HG03097 (cell line): ENCODE results near the gene DOCK4.
"Not testable (repeated sequence)": the region's sequence is repeated elsewhere in the genome, so short reads cannot be mapped to it uniquely, and the experiment has no call there.

Experiments
- ATAC-seq: cut with Tn5 transposase; IDR thresholded peaks from one replicate; pipeline ENCODE4 v1.9.1; 2021; ENCODE audit not compliant: unreplicated experiment, low FRiP score

Gene DOCK4

DNA sequence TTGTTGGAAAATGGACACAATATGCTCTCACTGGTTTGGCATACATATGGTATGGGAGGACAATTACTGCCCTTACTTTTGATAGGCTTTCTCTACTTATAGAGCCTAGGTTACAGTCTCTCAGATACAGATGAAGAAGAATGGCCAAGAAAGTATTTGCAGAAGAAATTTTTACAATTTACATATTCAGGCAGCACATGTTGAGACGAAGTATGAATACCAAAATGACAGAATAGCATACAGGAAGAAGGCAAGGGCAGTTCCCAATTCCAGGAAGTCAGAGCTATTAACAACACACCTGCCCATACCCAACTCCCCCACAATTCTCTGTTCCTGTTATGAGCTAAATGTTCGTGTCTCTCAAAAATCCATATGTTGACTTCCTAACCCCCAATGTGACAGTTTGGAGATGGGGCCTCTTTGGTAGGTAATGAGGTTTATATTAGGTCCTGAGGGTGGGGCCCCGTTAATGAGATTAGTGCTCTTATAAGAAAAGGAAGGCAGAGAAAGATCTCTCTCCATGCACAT is 67.8 kb downstream of the DOCK4 start:
- ATAC-seq = no peak

DNA sequence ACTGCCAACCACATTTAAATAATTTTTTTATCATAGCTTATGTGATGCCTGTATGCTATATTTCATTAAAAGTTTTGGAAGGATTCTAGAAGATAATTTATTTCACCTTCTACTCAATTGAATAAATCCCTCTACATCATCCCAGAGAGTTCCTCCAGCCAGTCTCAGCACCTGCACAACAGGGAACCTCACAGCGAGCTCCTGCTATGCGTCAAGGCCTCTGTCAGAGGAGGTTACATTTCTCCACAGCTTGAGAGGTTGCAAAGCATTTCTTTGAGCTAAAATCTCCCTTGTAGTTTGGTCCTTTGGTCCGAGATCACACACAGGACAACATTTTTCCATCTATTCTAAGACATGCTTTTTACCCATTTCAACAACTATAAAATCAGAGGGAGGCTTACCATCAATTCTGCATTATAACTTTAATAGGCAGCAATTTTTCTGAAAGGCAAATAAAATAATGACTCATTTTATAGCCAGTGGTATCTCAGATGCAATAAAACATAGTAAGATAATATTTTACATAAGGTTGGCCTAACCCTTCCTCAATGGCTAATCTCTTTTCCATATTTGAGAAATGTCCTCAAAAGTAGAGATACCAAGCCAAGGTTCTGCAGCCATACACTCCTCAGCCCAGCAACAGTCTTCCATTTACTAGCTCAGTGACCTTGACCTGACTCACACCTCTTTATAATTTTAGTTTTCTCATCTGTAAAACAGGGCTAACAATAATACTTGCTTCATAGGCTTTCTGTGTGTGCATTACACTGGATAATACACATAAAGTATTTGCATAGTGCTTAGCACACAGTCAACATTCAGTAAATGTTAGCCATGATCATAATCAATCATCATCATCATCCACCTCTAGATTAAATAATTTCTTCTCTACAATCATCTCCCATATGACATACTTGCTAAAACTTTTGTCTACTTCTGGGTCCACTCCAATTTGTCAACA is 68.8 kb downstream of the DOCK4 start:
- ATAC-seq = no peak

DNA sequence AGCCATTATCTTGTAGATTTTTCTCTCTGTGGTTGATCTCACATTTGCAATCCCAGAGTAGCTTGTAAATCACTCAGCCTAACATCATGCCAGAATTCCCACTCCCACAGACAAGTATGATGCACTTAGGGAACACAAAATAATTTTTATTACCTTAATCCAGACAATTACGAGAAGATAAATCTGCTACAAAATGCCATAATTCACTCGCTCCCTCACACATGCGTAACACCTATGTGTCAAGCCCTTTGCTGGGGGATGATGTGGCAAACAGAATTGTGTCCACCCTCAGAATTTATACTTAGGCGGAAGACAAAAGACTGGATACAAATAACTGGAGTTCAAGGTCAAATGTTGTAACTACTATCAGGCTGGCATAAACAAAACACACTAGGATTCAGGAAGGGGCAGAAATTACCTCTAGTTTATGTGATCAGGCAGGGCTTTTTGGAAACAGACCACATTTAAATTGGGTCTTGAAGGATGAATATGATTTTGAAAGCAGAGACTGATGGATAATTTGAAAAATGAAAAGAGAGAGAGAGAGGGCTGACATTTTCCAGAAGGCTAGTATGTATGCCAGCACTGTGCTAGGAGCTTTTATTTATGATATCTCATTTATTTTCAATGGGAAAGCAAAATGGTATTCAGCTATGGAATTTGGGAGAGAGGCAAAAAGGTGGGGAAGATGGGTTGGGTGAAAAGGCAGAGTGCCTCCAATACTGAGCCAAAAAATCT is 69.8 kb downstream of the DOCK4 start:
- ATAC-seq = no peak

DNA sequence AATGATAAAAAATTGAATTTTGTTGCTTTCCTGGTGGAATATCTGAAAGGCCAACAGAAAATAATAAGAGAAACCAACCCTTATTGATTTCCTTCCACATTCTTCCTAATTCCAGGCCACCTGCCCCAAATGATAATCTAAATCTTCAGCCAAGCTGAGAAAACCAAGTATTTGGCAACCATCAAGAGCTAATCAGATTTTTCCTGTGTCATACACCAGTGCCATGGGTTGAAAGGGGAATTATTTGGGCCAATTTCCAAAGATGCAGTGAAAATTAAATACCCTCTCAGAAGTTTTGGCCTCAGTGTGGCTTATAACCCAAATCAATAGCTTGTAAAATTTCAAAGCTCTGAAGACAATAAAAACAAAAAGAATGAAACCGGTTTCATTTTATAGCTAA is 70.4 kb downstream of the DOCK4 start:
- ATAC-seq = no peak

DNA sequence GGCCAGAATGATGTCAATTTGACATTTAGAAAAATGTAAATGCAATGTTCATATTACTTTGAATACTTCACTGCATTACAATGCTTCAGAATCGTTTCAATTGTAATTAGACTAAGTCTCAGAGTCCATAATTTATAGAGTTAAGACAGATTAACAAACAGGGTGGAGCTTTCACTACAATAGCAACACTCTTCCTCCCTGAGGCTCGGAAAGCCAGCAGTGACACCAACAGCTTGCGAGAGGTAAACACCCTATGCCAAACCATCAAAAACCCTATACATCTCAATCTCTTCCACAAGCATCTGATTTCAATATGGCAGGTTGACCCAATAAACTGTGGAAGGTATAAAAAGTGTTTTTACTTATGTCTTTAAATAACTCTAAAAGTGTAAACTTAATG is 72.2 kb downstream of the DOCK4 start:
- no peak for ATAC-seq

DNA sequence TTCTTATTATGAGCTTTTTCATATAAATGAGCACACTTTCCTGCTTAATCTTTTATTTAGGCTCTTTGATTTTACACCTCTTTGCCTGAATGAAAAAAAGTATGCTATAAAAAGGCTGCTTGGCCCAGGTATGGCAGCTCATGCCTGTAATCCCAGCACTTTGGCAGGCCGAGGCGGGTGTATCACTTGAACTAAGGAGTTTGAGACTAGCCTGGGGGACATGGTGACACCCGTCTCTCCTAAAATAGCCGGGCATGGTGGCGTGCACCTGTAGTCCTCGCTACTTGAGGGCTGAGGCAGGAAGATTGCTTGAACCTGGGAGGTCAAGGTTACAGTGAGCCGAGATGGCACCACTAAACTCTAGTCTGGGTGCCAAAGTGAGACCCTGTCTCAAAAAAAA is 72.9 kb downstream of the DOCK4 start:
- ATAC-seq = no peak

DNA sequence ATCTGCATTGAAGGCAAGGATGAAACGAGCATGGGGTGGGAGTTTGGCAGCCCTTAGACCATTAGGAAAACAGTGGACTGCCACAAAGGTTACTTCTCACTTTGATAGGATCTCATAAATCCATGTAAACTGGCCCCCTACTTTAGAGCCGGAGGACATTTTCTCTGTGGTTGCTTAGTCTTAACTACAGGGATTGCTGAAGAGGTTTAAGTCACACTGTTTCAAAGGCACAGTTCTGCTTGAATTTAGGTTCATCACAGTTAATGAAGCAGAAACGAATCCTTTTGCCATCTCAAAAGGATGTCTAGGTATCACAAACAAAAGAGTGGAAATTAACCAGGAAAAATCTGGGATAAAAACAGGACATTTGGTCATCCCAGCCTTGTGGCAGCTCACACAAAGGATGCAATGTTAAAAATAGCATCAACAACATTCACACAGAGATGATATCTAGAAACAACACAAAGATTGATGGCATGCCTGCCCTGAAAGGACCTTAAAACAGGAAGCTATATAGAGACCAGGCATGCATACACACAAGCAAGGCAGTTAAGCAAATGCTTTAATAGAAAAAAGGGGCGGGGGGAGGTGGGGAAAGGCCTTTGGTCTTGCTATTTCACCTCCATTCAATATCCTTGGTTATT is 74.0 kb downstream of the DOCK4 start:
- no peak for ATAC-seq

DNA sequence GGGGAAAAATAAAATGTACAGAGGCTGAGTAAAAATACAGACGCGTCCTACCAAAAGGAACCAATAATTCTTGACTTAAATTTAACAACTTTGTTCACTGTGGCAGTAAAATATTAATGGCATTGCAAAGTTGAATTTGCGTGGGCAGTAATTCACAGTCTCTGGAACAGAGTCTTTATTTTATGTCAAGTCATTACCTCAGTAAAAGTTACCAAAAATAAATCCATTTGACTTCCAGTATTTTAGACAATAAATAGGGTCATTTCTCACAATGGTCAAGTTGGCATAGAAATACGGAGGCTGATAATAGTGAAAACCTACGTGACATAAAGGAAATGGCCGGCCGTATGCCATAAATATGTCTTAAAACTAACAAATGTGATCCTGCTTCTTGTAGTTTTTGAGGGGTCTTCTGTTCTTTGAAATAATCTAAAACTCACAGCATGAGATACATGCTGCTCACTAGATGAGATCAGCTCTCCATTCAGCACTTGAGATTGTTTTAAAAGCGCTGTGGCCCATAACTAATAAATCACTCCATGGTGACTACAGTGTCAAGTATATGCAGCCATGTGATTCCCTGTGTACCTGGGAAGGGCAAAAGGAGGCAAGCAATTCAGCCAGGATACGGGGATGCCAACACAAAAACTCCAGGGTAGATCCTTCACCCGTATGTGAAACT is 75.3 kb downstream of the DOCK4 start:
- no peak for ATAC-seq

DNA sequence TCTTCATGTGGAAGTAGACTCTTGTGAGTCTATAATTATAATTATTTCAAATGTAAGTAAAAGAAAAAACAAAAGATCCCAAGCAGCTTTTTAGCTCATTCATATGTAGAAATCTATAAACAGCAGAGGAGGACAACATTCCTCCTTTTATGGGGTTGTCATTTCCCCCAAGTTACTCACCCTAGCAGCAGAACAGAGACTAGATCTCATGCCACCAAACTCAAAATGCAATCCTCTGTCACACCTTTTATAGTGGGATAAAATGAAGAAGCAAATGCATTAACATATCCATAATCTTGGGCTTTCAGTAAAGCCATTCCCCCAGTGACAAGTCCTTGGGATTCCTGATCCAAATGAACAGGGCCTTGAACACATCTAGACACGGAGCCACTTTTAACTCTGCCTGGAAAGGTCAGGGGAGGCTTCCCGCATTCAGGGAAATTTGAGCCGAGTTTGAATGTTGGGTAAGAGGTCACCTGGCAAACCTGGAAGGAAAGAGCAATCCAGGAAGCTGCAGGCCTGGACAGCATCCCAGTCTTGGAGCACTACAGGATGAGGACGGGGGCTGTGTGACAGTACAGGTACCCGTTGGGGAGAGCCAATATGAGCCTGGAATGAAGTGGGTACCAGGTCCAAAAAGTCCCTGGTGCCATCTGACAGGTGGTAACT is 76.4 kb downstream of the DOCK4 start:
- no peak for ATAC-seq

DNA sequence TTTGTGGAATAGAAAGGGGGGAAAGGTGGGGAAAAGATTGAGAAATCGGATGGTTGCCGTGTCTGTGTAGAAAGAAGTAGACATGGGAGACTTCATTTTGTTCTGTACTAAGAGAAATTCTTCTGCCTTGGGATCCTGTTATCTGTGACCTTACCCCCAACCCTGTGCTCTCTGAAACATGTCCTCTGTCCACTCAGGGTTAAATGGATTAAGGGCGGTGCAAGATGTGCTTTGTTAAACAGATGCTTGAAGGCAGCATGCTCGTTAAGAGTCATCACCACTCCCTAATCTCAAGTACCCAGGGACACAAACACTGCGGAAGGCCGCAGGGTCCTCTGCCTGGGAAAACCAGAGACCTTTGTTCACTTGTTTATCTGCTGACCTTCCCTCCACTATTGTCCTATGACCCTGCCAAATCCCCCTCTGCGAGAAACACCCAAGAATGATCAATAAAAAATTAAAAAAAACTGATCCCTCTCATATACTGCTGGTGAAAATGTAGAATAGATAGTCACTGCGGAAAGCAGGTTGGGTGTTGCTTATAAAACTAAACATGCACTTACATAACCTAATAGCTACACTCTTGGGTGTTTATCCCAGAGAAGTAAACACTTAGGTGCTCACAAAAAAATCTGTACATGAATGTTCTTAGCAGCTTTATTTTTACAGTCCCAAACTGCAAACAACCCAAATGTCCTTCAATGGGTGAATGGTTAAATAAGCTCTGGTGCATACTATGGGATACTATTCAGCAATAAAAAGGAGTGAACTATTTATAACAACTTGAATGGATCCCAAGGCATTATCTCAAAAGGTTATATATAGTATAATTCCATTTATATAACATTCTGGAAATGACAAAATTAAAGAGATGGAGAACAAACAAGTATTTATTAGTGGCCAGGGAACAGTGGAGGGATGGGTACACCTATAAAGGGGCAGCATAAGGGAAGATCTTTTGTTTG is 77.5 kb downstream of the DOCK4 start:
- ATAC-seq = not testable (repeated sequence)

DNA sequence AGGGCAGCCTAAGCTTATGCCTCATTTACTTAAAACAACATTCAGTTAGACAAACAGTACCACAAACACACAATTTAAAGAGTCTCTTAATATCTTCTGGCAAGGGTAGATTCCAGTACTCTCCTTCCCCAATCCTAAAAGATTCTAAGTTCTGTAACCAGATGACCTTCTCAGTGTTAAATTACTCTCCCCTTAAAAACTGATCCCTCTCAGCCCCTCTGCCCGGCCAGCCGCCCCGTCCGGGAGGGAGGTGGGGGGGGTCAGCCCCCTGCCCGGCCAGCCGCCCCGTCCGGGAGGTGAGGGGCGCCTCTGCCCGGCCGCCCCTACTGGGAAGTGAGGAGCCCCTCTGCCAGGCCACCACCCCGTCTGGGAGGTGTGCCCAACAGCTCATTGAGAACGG is 78.2 kb downstream of the DOCK4 start:
- ATAC-seq = not testable (repeated sequence)

DNA sequence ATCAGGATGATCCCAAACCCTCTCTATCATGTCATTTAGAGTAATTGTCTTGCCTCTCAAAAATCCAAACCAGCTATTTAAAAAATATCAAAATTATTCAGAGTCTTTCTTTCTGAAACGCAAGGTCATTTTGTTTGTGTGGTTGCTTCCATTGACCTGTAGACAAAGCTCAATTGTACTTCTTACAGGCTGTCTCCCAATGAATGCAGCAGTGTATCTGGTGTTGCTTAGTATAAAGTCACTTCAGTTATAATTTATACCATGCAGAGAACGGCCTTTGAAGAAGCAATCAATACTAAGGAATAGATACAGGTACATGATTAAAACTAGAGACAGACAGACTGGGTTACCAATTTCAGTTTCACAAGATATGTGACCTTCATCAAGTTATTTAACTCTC is 80.9 kb downstream of the DOCK4 start:
- no peak for ATAC-seq

DNA sequence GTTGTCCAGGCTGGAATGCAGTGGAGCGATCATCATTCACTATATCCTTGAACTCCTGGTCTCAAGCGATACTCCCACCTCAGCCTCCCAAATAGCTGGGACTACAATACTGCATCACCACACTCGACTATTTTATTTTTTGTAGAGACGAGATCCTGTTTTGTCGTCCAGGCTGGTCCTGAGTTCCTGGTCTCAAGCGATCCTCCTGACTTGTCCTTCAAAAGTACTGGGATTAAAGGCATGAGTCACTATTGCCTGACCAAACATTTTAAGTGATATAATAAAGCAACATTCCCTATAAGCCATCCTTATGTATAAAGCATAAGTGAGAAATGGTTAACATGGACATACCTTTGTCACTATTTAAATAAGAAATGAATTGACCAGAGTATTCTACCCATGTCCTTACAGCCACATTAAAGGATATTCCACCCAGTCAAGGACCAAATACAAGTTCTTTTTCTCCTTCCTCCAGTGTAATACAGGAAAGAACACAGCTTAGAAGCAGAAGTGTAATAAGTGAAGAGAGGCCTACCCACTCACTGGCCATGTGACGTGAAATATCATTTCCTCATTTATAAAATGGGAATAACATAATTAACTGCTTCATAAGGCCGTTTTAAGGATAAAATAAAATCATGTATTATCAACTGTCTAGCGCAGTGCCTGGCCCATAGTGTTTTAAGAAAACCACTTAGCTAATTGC is 82.0 kb downstream of the DOCK4 start:
- no peak for ATAC-seq

DNA sequence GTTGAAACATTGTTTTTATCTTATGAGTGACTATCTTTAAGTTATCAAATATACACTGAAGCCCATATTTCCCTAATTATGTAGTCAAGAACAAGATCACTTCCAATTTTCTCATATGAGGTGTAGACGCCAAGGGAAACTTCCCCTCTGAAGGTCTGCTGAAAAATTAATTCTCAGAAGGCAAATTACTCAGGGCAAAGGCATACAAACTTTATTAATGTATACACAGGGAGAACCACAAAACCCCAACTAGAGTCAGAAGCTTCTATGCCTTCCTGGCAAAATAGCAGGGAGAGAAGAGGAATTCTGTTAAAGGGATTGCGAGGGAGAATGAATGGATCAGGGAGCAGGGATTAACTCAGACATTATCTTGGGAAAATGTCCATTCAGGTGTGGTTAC is 83.4 kb downstream of the DOCK4 start:
- ATAC-seq = no peak

DNA sequence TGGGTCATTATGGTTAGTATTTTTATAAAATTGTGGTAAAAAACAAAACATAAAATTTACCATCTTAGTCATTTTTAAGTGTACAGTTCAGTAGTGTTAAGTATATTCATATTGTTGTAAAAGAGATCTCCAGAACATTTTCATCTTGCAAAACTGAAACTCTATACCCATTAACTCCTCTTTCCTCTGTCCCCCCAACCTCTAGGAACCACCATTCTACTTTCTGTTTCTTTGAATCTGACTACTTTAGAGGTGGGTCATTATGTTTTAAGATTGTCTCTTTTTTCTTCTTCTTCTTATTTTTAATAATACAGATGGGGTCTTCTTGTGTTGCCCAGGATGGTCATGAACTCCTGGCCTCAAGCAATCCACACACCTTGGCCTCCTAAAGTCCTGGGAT is 84.1 kb downstream of the DOCK4 start:
- no peak for ATAC-seq

DNA sequence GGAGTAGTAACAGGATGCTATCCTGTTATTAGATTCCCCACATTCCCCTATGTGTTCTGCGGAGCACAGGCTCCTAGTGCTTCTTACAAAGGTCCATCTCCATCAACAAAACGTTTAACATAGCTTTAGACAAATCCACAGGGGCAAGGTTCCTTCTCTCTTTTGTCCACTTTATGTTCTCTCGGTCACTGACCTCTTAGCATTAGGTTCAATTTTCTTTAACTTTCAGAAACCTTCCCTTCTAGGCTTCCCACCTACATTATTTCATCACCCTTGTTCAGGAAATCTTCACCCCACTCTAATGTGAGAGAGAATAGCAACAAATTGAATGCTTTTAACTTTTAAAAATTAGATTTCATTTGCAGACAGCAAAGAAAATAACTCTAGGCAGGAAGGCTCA is 84.9 kb downstream of the DOCK4 start:
- ATAC-seq = no peak

DNA sequence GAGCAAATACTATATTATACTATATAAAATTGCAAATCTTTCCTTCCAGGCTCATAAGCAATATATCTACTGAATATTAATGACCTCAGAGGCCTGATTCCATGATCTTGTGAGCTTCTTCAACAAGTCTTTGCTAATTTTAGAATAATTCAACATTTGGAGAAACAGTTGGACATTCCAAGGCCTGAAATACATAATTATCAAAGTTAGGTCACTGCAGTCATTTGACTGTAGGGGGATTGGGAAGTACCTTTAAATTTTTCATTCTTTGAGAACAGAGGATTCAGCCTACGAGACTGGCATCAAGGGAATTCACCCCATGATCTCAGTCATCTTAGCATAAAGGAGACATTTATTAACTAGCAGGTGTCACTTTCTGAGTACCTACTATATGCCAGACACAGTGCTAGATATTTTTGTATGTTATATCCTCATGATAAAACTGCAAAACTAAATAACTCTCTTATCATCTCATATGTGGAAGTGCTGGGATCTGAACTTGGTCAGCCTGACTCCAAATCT is 85.4 kb downstream of the DOCK4 start:
- peak; percentile 88 for ATAC-seq
